MCF 10A (cell line): ENCODE results near the gene BUD13. TPM values are rescaled to one million over a fixed set of nuclear protein-coding genes. Genes with fewer than 3 reads are reported as not detected.

Experiments used
- BruUV-seq: library from RNA; stranded (reverse); fragments of 400-500 nt; replicated peaks from 2 replicates; lab custom pipeline; 2021; lab: Mats Ljungman, UMichigan
- CTCF ChIA-PET: fragments of 300-600 bp; sonication (Branson Sonifier 250); formaldehyde crosslinking; extraction: SDS; loops from one replicate; lab custom pipeline; 2021; ENCODE audit warnings: antibody characterized with exemption, inconsistent platforms; lab: Yijun Ruan, JAX
- POLR2A ChIA-PET: fragments of 300-600, 350-650 bp; sonication (Branson Sonifier 250); formaldehyde crosslinking; extraction: SDS; loops from one replicate; lab custom pipeline; 2020; ENCODE audit warnings: antibody characterized with exemption, inconsistent platforms; lab: Yijun Ruan, JAX
- DNase-seq: peaks from one replicate; pipeline ENCODE4 v3.0.0-alpha.2; 2018; ENCODE audit not compliant: unreplicated experiment
- H3K27ac Mint-ChIP-seq: one replicate; pipeline ENCODE4 v1.8.0; 2022; ENCODE audit warnings: mild to moderate bottlenecking, low read depth, mixed read lengths; ENCODE audit not compliant: unreplicated experiment
- H3K27me3 Mint-ChIP-seq: one replicate; pipeline ENCODE4 v1.8.0; 2022; ENCODE audit warnings: mixed read lengths; ENCODE audit not compliant: insufficient read depth, unreplicated experiment
- H3K36me3 Mint-ChIP-seq: one replicate; pipeline ENCODE4 v1.8.0; 2022; ENCODE audit warnings: mild to moderate bottlenecking, moderate library complexity, mixed read lengths; ENCODE audit not compliant: insufficient read depth, unreplicated experiment
- H3K4me1 Mint-ChIP-seq: one replicate; pipeline ENCODE4 v1.8.0; 2022; ENCODE audit warnings: mixed read lengths; ENCODE audit not compliant: insufficient read depth, unreplicated experiment
- H3K4me3 Mint-ChIP-seq: one replicate; pipeline ENCODE4 v1.8.0; 2022; ENCODE audit warnings: mild to moderate bottlenecking, moderate library complexity, mixed read lengths; ENCODE audit not compliant: unreplicated experiment
- H3K9me3 Mint-ChIP-seq: one replicate; pipeline ENCODE4 v1.8.0; 2022; ENCODE audit warnings: mixed read lengths; ENCODE audit not compliant: unreplicated experiment
- CTCF ChIP-seq: fragments of 200-600 bp; IDR thresholded peaks from one replicate; pipeline ENCODE4 v1.8.0; 2022; ENCODE audit warnings: antibody characterized with exemption, mild to moderate bottlenecking; ENCODE audit not compliant: unreplicated experiment
- intact Hi-C: fragments of 100-400 bp; cut with micrococcal nuclease; formaldehyde crosslinking; loops from 2 replicates; pipeline ENCODE4 v1.14.1; 2022
- total RNA-seq: library from RNA; stranded (reverse); gene quantifications from 2 replicates; pipeline ENCODE4 v1.2.3, GENCODE V29; 2022

The BUD13 gene
- total RNA-seq, 1 experiment from 2014 or later, result 15.1 TPM

- no TSS peak for BruUV-seq
- H3K4me1 Mint-ChIP-seq, result peaks cover 19% of the 10 kb centered on the region
- DNase-seq, result no peak
- H3K9me3 Mint-ChIP-seq, result no peaks in the 10 kb centered on the region
- no peaks in the 10 kb centered on the region for H3K36me3 Mint-ChIP-seq
- H3K4me3 Mint-ChIP-seq, result no peak overlapping the region
- ChIA-PET CTCF (interaction anchor here (0.8 kb wide), 1 partner anchor 16 kb away, joined by 3 read pairs; no protein-coding TSS in a partner anchor), POLR2A (interaction anchor here (0.9 to 1.7 kb wide), 2 partner anchors 8 to 10 kb away, joined by 3 to 6 read pairs; partner anchors contain the start of gene ZPR1)
- intact Hi-C loops, result no loop called here
- H3K27me3 Mint-ChIP-seq, result no peaks in the 10 kb centered on the region
- no peak for TF ChIP-seq CTCF
- H3K27ac Mint-ChIP-seq, result no peak overlapping the region
These were observed 25.0 kb upstream of the BUD13 start for GRCh38 chr11:116797816-116798215.

GRCh38 chr11:116796548-116796947 is 23.8 kb upstream of the BUD13 start:
- POLR2A ChIA-PET, result no interaction called here
- H3K9me3 Mint-ChIP-seq, result no peaks in the 10 kb centered on the region
- no peaks in the 10 kb centered on the region for H3K36me3 Mint-ChIP-seq
- H3K4me1 Mint-ChIP-seq, result peaks cover 21% of the 10 kb centered on the region
- TF ChIP-seq CTCF, result no peak
- H3K27me3 Mint-ChIP-seq, result no peaks in the 10 kb centered on the region
- BruUV-seq, result no TSS peak
- CTCF ChIA-PET, result interaction anchor here (1.1 to 1.7 kb wide), 2 partner anchors 39 to 431 kb away, joined by 6 to 7 read pairs; no protein-coding TSS in a partner anchor
- DNase-seq, result no peak
- intact Hi-C loops, result no loop called here
- H3K27ac Mint-ChIP-seq, result no peak overlapping the region
- H3K4me3 Mint-ChIP-seq, result no peak overlapping the region

DNA sequence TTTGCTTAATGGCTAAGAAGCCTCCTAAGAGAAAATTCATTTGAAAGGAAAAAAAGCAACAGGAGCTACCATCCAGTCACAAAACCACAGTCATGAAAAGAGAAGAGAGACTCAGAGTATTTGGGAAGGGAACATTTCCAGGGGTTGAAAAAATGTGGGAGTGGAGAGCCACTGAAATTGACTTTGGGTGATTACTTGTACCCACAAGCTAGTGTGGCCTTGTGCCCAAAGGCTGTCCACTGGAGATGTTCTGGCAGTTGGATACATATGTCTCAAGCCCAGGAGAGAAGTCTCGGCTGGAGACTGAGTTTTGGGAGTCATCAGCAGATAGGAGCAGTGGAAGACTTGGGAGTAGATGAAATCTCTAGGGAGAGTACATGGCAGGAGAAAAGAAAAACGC is 22.1 kb upstream of the BUD13 start:
- TF ChIP-seq CTCF, result no peak
- BruUV-seq, result no TSS peak
- intact Hi-C loops, result loop anchor here (5.0 kb wide), 1 partner anchor 432 kb away; no protein-coding TSS in a partner anchor
- no peaks in the 10 kb centered on the region for H3K27me3 Mint-ChIP-seq
- POLR2A ChIA-PET, result interaction anchor here (1.5 to 2.1 kb wide), 2 partner anchors 9 to 14 kb away, joined by 3 to 5 read pairs; no protein-coding TSS in a partner anchor
- H3K4me3 Mint-ChIP-seq, result no peak overlapping the region
- H3K9me3 Mint-ChIP-seq, result no peaks in the 10 kb centered on the region
- no peak for DNase-seq
- peak overlapping the region; percentile 43 for H3K27ac Mint-ChIP-seq
- no peaks in the 10 kb centered on the region for H3K36me3 Mint-ChIP-seq
- H3K4me1 Mint-ChIP-seq, result peaks cover 21% of the 10 kb centered on the region
- CTCF ChIA-PET, result interaction anchor here (0.9 to 9.7 kb wide), 3 partner anchors 40 to 311 kb away, joined by 4 to 124 read pairs (median 7); partner anchors contain the start of gene APOA1

- no peak for TF ChIP-seq CTCF
These were observed 20.9 kb upstream of the BUD13 start for GRCh38 chr11:116793772-116794097.

More at GRCh38 chr11:116793772-116794097, 20.9 kb upstream of the BUD13 start:
- Mint-ChIP-seq H3K36me3 (no peaks in the 10 kb centered on the region), H3K4me1 (peaks cover 24% of the 10 kb centered on the region), H3K4me3 (no peak overlapping the region), H3K9me3 (no peaks in the 10 kb centered on the region), H3K27me3 (no peaks in the 10 kb centered on the region), H3K27ac (no peak overlapping the region)
- ChIA-PET POLR2A (interaction anchor here (1.0 to 2.1 kb wide), 5 partner anchors 10 to 217 kb away, joined by 3 to 5 read pairs (median 4); partner anchors contain the start of gene BUD13), CTCF (interaction anchor here (0.8 to 9.7 kb wide), 5 partner anchors 10 to 432 kb away, joined by 3 to 124 read pairs (median 4); partner anchors contain the start of gene APOA1)
- no peak for DNase-seq
- intact Hi-C loops, result loop anchor here (5.0 kb wide), 1 partner anchor 434 kb away; no protein-coding TSS in a partner anchor
- BruUV-seq, result no TSS peak
